Panc1 (cell line): Measurements from ENCODE around the gene EP400. TPM values are rescaled to one million over a fixed set of nuclear protein-coding genes. Genes with fewer than 3 reads are reported as not detected.

ENCODE experiments used
- ATAC-seq: fragments of 200-7000 bp; cut with Tn5 transposase; 2 replicates; pipeline ENCODE4 v1.9.1; 2020; ENCODE audit warnings: mild to moderate bottlenecking, moderate library complexity
- BruUV-seq: library from RNA; stranded (reverse); fragments of 400-500 nt; replicated peaks from 2 replicates; lab custom pipeline; 2021; lab: Mats Ljungman, UMichigan
- CTCF ChIA-PET: fragments of 300-600 bp; sonication (Branson Sonifier 250); formaldehyde crosslinking; loops from one replicate; lab custom pipeline; 2022; ENCODE audit warnings: antibody characterized with exemption; lab: Charles Lee
- POLR2A ChIA-PET: fragments of 300-600 bp; sonication (Branson Sonifier 250); formaldehyde crosslinking; loops from one replicate; lab custom pipeline; 2022; ENCODE audit warnings: antibody characterized with exemption; lab: Charles Lee
- DNase-seq: peaks from one replicate; pipeline ENCODE4 v3.0.0-alpha.2; 2010; ENCODE audit warnings: low read depth, low spot score
- H3K27ac ChIP-seq: 2 replicates; pipeline ENCODE4 v1.5.1; 2011; ENCODE audit warnings: mild to moderate bottlenecking, low read length, inconsistent platforms
- H3K27me3 ChIP-seq: fragments of 200-500 bp; sonication (Bioruptor generic); 2 replicates; pipeline ENCODE4 v1.6.0; 2014; ENCODE audit warnings: low read length, inconsistent platforms; ENCODE audit not compliant: control insufficient read depth, insufficient read depth
- H3K36me3 ChIP-seq: fragments of 200-500 bp; sonication (Bioruptor generic); 2 replicates; pipeline ENCODE4 v1.5.1; 2014; ENCODE audit warnings: inconsistent platforms, mild to moderate bottlenecking, low read length, moderate library complexity; ENCODE audit not compliant: control insufficient read depth, insufficient read depth
- H3K4me1 ChIP-seq: 2 replicates; pipeline ENCODE4 v1.5.1; 2011; ENCODE audit warnings: inconsistent platforms, mild to moderate bottlenecking, low read length, moderate library complexity; ENCODE audit not compliant: control insufficient read depth, insufficient read depth
- H3K4me3 ChIP-seq, 2 experiments: 2 replicates each; pipeline ENCODE4 v1.5.1; 2011 to 2012; ENCODE audit warnings: low read depth in 2 of 2, low read length in 2 of 2, mild to moderate bottlenecking in 2 of 2, inconsistent platforms in 1 of 2, moderate library complexity in 1 of 2
- H3K9me3 ChIP-seq: fragments of 200-500 bp; sonication (Bioruptor generic); 2 replicates; pipeline ENCODE4 v1.5.1; 2014; ENCODE audit warnings: low read depth, mild to moderate bottlenecking, inconsistent platforms, low read length, moderate library complexity; ENCODE audit not compliant: control insufficient read depth, insufficient read depth
- CTCF ChIP-seq: fragments of 450-650 bp; IDR thresholded peaks from 2 replicates; pipeline ENCODE4 v1.5.1; 2017; ENCODE audit warnings: mild to moderate bottlenecking
- POLR2AphosphoS5 ChIP-seq: IDR thresholded peaks from 2 replicates; pipeline ENCODE4 v1.6.1; 2012; ENCODE audit warnings: mild to moderate bottlenecking, low read depth, low read length, moderate library complexity
- REST ChIP-seq, 2 experiments: IDR thresholded peaks; 2 replicates each; pipeline ENCODE4 v1.6.1; 2011 to 2012; ENCODE audit warnings: low read depth in 2 of 2, control low read depth in 1 of 2, low read length in 1 of 2, mild to moderate bottlenecking in 1 of 2, moderate library complexity in 1 of 2; ENCODE audit not compliant: insufficient read depth in 1 of 2
- SIN3A ChIP-seq: IDR thresholded peaks from 2 replicates; pipeline ENCODE4 v1.6.1; 2012; ENCODE audit warnings: low read depth, mild to moderate bottlenecking, low read length, moderate library complexity, borderline replicate concordance; ENCODE audit not compliant: insufficient read depth
- TCF7L2 ChIP-seq: IDR thresholded peaks from 2 replicates; pipeline ENCODE4 v1.6.1; 2011; ENCODE audit warnings: mild to moderate bottlenecking, low read depth, low read length, inconsistent platforms
- in situ Hi-C: cut with HindIII; loops from 2 replicates; pipeline ENCODE4 v1.10.0; 2016; ENCODE audit warnings: low sequenced_read_pairs, low pct_unique_long_range_greater_than_20kb
- intact Hi-C: fragments of 100-400 bp; cut with micrococcal nuclease; formaldehyde crosslinking; loops from one replicate; pipeline ENCODE4 v1.10.0; 2022; ENCODE audit not compliant: unreplicated experiment
- total RNA-seq: library from RNA; stranded (reverse); gene quantifications from one replicate; pipeline ENCODE4 v1.2.1, GENCODE V29; 2021; ENCODE audit not compliant: unreplicated experiment

Gene EP400
- total RNA-seq, 1 experiment from 2014 or later = 59.4 TPM

GRCh38 chr12:132118876-132119275, 169.1 kb downstream of the EP400 start:
- H3K27ac ChIP-seq = no peak overlapping the region
- H3K4me3 ChIP-seq = no peak overlapping the region
- intact Hi-C loops = no loop called here
- TF ChIP-seq REST (IDR thresholded peaks at IDR 0.05; ENCODE audit: insufficient read depth in 1 of 2, low read depth in 2 of 2, low read length in 1 of 2) = no peak
- TF ChIP-seq POLR2AphosphoS5 = no peak
- TF ChIP-seq CTCF = no peak
- no peak for TF ChIP-seq SIN3A
- TF ChIP-seq TCF7L2 = no peak
- H3K36me3 ChIP-seq = peaks cover 15% of the 10 kb centered on the region
- POLR2A ChIA-PET = no interaction called here
- no TSS peak for BruUV-seq
- DNase-seq (no peak), ATAC-seq (no peak)
- H3K9me3 ChIP-seq = no peaks in the 10 kb centered on the region
- in situ Hi-C loops = no loop called here
- CTCF ChIA-PET = no interaction called here
- no peaks in the 10 kb centered on the region for H3K4me1 ChIP-seq
- H3K27me3 ChIP-seq = no peaks in the 10 kb centered on the region

DNA sequence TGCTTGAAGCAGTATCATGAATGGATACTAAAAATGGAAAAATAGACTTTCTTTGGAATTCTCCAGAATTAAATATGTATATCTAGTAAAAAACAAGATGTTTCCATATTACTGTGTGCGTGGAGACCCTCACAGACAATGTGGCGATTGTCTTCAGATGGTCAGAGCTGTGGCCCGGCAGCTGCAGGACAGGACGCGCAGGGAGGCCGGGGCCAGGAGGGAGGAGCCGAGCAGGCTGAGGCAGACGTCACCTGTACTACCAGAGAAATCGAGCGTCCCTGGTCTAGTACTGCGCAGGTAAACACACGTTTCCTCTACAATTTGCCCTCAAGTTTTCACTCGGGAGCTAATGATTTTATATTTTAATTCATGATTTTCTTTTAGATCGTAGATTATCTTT, 171.5 kb downstream of the EP400 start:
- Histone ChIP-seq H3K4me1 (no peaks in the 10 kb centered on the region), H3K9me3 (no peaks in the 10 kb centered on the region), H3K4me3 (no peak overlapping the region), H3K27ac (no peak overlapping the region), H3K36me3 (peaks cover 17% of the 10 kb centered on the region), H3K27me3 (no peaks in the 10 kb centered on the region)
- TF ChIP-seq REST (IDR thresholded peaks at IDR 0.05; ENCODE audit: insufficient read depth in 1 of 2, low read depth in 2 of 2, low read length in 1 of 2) = no peak
- TF ChIP-seq CTCF = no peak
- TF ChIP-seq TCF7L2 = no peak
- TF ChIP-seq SIN3A = no peak
- TF ChIP-seq POLR2AphosphoS5 = no peak
- ChIA-PET CTCF (interaction anchor here (0.6 kb wide), 1 partner anchor 42 kb away, joined by 3 read pairs; no protein-coding TSS in a partner anchor), POLR2A (no interaction called here)
- no peak for ATAC-seq
- in situ Hi-C loops = no loop called here
- intact Hi-C loops = no loop called here
- DNase-seq = no peak
- no TSS peak for BruUV-seq
